LNCAP (cell line): ENCODE measurements around the gene ACTG1.

Source experiments
- CTCF ChIP-seq: fragments of 450-650 bp; IDR thresholded peaks from 2 replicates; pipeline ENCODE4 v1.5.1; 2017; ENCODE audit warnings: mild to moderate bottlenecking

The ACTG1 gene

GRCh38 chr17:81494626-81495377 is 17.8 kb downstream of the ACTG1 start:
- TF ChIP-seq CTCF: no peak

- TF ChIP-seq CTCF: no peak
These were observed 19.2 kb downstream of the ACTG1 start for GRCh38 chr17:81493198-81494038.

GRCh38 chr17:81492706-81493105 is 19.9 kb downstream of the ACTG1 start:
- no peak for TF ChIP-seq CTCF

- no peak for TF ChIP-seq CTCF
These were observed 20.4 kb downstream of the ACTG1 start for GRCh38 chr17:81492202-81492601.

- TF ChIP-seq CTCF: no peak
These were observed 20.8 kb downstream of the ACTG1 start for GRCh38 chr17:81491761-81492160.

GRCh38 chr17:81491181-81491581 is 21.4 kb downstream of the ACTG1 start:
- no peak for TF ChIP-seq CTCF

GRCh38 chr17:81489998-81490992 is 22.3 kb downstream of the ACTG1 start:
- no peak for TF ChIP-seq CTCF
